Stimulated activated CD4-positive, alpha-beta T cell treated with anti-CD3 and anti-CD28 coated beads, Interleukin-1b, Interleukin-23, amount 100 ng/mL, for 1 hour (primary cell): Measurements from ENCODE around the gene PHC3.

Experiments used
- DNase-seq, 2 donors: peaks; one replicate each; pipeline ENCODE4 v3.0.0-alpha.2; 2020; ENCODE audit warnings: low read depth in 2 of 2

The PHC3 gene

DNA sequence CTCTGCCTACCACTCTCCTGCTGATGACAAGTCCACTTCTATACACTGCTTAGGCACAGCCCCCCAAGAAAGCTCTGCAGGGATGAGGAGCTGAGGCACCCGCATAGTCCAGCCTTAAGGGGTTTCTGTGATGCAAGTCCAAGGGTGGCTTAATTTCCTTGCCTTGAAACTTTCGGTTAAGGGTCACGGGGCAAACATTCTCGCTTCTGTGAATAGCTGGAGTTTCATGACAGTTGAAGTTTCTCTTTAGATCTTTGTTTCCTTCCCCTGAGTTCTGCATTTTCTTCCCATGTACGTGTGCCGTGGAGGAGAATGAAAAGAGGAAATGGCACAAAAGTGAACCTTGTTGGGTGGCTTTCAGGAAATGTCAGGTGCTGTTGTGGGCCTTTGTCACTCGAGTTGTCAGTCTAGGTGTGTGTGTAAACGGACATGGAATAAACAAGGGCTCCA, 136.7 kb downstream of the PHC3 start:
- DNase-seq = no peak

DNA sequence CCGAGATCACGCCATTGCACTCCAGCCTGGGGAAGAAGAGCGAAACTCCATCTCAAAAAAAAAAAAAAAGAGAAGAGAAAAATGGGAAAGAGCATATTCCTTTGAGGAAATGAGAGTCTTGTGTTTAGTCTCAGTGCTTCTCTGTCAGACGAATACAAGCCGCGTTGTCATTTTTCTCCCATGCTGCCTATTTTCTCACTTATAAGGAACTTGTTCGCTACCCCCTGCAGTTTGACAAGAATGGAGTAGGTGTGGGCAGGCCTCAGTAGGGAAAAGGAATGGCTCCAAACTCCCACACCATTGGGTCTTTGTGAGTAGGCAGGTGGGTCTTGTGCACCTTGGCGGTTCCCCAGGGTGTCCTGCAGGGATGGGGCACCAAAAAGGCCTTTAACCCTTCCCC, 137.3 kb downstream of the PHC3 start:
- DNase-seq = no peak

DNA sequence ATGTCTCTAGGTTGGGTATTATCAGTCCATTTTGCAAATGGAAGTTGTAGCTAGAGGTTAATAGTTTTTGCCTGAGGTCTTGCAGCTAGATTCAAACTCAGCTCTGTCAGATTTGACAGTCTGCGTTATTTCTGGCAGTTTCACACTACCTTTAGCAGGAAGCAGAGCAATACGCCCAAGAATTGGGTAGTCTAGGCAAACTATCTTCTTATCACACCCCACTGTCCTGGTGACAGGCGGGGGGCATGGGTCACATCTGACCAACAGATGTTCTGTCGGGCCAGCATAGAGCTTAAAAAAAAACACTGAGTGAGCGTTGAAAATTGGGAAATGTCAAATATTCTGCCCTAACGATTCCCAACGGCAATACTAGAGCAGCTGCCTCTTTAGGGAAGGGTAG, 138.0 kb downstream of the PHC3 start:
- DNase-seq = no peak

DNA sequence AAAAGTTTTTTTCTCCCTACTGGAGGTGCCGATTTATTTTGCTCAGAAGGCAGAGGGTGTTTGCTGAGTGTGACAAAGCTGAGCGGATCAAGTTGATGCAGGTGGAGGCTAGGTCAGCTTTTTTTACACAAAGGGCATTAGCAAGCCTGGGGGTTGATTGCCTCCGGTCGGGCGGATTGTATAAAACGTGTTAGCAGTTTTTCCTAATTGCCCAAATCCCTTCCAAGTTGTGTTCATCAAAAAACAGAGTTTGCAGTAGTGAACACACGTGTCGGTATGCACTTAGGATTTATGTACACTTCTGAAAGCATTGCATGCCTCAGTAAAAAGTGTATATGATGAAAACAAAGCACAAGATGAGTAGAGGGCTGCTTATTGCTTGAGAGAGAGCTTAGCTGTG, 141.1 kb downstream of the PHC3 start:
- DNase-seq = no peak

DNA sequence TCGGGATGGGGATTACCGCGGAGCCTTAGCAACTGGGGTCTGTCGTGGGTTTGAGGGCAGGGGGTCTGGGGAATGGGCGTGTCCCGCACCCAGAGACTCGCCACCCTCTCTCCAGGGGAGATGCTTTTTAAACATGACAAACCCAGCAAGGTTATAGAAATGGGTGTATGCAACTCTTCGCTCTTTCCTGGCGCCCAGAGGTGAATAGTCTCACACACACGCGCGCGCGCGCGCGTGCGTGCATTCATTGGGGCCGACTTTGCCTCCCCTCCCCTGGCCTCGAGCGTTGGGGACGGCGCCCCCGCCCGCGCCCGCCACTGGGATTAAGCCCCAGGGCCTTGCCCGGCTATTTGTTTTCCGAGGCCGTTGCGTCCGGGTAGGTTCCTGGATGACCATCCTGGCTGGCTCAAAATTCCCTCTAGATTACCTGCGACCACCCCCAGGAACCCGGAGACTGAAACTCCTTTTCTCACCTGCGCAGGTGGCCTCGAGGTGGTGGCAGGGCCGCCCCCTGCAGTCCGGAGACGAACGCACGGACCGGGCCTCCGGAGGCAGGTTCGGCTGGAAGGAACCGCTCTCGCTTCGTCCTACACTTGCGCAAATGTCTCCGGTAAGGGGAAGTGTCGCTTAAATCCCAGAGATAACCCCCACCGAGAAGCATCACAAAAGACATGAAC, 143.0 kb downstream of the PHC3 start:
- no peak for DNase-seq
